NB4 (cell line): ENCODE results near the gene PRR3.

ENCODE experiments used
- MAX ChIP-seq: IDR thresholded peaks from 2 replicates; pipeline ENCODE4 v1.6.1; 2011; ENCODE audit warnings: low read depth, low read length
- POLR2A ChIP-seq: IDR thresholded peaks from 2 replicates; pipeline ENCODE4 v1.6.1; 2011; ENCODE audit warnings: mild to moderate bottlenecking; ENCODE audit not compliant: insufficient read length; ENCODE audit errors: extremely low read depth
- TF ChIP-seq, protein P1 (sequence below): IDR thresholded peaks from one replicate; pipeline ENCODE4 v1.5.1; 2012; ENCODE audit warnings: low read depth, low read length

DNA sequence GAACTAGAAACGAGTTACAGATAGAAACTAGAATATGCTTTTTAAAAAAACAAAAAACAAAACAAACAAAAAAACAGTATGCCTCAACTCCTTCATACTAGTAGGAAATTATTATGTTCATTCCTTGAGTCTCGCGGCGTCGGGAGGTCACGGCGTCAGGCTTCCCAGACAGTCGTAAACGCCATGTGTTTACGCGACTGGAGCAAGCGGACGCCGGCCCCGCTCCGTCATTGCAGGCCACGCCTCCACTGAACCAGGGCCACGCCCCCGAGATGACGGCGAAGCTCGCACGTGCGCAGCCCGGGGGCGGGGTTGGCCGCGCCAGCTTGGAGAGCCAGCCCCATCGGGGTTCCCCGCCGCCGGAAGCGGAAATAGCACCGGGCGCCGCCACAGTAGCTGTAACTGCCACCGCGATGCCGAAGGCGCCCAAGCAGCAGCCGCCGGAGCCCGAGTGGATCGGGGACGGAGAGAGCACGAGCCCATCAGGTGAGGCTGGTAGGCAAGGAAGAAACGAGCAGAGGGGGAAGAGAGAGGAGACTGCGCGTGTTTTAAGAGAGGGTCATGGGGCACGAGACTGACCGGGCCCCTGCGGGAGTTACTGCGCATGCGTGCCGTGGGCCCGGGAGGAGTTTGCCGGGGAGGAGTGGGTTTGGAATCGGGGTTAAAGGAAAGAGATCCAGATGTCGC, 14.1 kb downstream of the PRR3 start, which contains the start of gene ABCF1:
- TF ChIP-seq, protein P1, sequence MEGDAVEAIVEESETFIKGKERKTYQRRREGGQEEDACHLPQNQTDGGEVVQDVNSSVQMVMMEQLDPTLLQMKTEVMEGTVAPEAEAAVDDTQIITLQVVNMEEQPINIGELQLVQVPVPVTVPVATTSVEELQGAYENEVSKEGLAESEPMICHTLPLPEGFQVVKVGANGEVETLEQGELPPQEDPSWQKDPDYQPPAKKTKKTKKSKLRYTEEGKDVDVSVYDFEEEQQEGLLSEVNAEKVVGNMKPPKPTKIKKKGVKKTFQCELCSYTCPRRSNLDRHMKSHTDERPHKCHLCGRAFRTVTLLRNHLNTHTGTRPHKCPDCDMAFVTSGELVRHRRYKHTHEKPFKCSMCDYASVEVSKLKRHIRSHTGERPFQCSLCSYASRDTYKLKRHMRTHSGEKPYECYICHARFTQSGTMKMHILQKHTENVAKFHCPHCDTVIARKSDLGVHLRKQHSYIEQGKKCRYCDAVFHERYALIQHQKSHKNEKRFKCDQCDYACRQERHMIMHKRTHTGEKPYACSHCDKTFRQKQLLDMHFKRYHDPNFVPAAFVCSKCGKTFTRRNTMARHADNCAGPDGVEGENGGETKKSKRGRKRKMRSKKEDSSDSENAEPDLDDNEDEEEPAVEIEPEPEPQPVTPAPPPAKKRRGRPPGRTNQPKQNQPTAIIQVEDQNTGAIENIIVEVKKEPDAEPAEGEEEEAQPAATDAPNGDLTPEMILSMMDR = no peak
- peak; percentile 99 for TF ChIP-seq MAX
- TF ChIP-seq POLR2A = peak; percentile 93
